ENCODE results near the gene MIA2. TPM values are rescaled to one million over a fixed set of nuclear protein-coding genes. Genes with fewer than 3 reads are reported as not detected.

MIA2 gene
- total RNA-seq, 1 experiment from 2014 or later = 11.8 TPM

DNA sequence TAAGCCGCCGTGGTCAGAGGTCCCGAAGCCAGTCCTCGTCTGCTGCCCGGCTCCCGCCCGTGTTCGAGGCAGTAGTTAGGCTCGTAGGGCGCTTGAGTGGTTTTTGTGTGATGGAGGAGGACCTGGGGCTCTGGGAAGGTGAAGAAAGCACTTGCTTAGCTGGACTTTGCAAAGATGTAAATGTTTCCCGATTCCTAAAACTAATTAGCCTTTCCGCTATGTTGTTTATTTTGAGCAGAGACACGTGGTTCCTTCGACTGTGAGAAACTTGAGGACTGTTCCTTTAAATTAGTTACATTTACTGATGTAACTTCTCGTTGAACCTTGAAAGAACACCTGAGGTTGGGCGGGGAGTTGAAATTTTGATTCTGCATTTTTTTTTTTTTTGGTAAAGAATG lies 33.9 kb downstream of the MIA2 start:
- DNase-seq = peak; percentile 37
- no peak; the same call in 1 of the 2 replicates for ATAC-seq
- Histone ChIP-seq H3K27me3 (ENCODE audit: low read length) (no peaks in the 10 kb centered on the region), H3K9ac (ENCODE audit: low read length) (peak overlapping the region; percentile 88), H3K4me3 (ENCODE audit: low read length) (peak overlapping the region; percentile 95), H3K79me2 (ENCODE audit: low read length) (peaks cover 60% of the 10 kb centered on the region), H2AFZ (ENCODE audit: low read length) (peak overlapping the region; percentile 80), H3K4me2 (ENCODE audit: low read length) (peak overlapping the region; percentile 88), H4K20me1 (ENCODE audit: low read length) (no peaks in the 10 kb centered on the region), H3F3A (ENCODE audit: low read length, unreplicated experiment) (no peaks in the 10 kb centered on the region), H3K9me2 (replicated peaks; ENCODE audit: low read length) (no peaks in the 10 kb centered on the region), H3K4me1 (ENCODE audit: insufficient read depth, low read length) (peaks cover 27% of the 10 kb centered on the region), H3K9me3 (ENCODE audit: low read length) (no peaks in the 10 kb centered on the region), H3K27ac (ENCODE audit: low read length) (peak overlapping the region; percentile 83), H3K36me3 (ENCODE audit: low read depth, low read length) (peaks cover 6% of the 10 kb centered on the region; the same call in 1 of the 2 replicates)
- ChIA-PET CTCF (no interaction called here), POLR2A (ENCODE audit: unreplicated experiment) (interaction anchor here (0.8 to 1.1 kb wide), 2 partner anchors 97 to 154 kb away, joined by 3 to 5 read pairs; partner anchors contain the start of genes GEMIN2 and TRAPPC6B)
- intact Hi-C loops (cut with micrococcal nuclease) = loop anchor here (1.0 kb wide), 4 partner anchors 49 to 165 kb away; partner anchors contain the start of genes FBXO33, SEC23A and TRAPPC6B
- TF ChIP-seq EZH2phosphoT487 (IDR thresholded peaks at IDR 0.05; ENCODE audit: borderline replicate concordance, low read length) = no peak
- TF ChIP-seq CTCF (conservative IDR thresholded peaks at IDR 0.05; ENCODE audit: low read depth, low read length) = no peak
- TF ChIP-seq EZH2 (IDR thresholded peaks at IDR 0.05; ENCODE audit: low read length, unreplicated experiment) = no peak
- BruUV-seq (replicated peaks) = no TSS peak

- CTCF ChIA-PET = interaction anchor here (0.6 kb wide), 1 partner anchor 145 kb away, joined by 3 read pairs; no protein-coding TSS in a partner anchor
- intact Hi-C loops (cut with micrococcal nuclease) = no loop called here
- peak; percentile 16 for DNase-seq
- H3K9me3 ChIP-seq (ENCODE audit: low read length) = no peaks in the 10 kb centered on the region
- peaks cover 27% of the 10 kb centered on the region for H3K4me1 ChIP-seq (ENCODE audit: insufficient read depth, low read length)
- H4K20me1 ChIP-seq (ENCODE audit: low read length) = no peaks in the 10 kb centered on the region
- peak overlapping the region; percentile 88 for H3K9ac ChIP-seq (ENCODE audit: low read length)
- H3K9me2 ChIP-seq (replicated peaks; ENCODE audit: low read length) = no peaks in the 10 kb centered on the region
- no peaks in the 10 kb centered on the region for H3K27me3 ChIP-seq (ENCODE audit: low read length)
- TF ChIP-seq EZH2phosphoT487 (IDR thresholded peaks at IDR 0.05; ENCODE audit: borderline replicate concordance, low read length) (no peak), EZH2 (IDR thresholded peaks at IDR 0.05; ENCODE audit: low read length, unreplicated experiment) (no peak), CTCF (conservative IDR thresholded peaks at IDR 0.05; ENCODE audit: low read depth, low read length) (no peak)
- no peak overlapping the region for H3K27ac ChIP-seq (ENCODE audit: low read length)
- peak overlapping the region; percentile 88 for H3K4me2 ChIP-seq (ENCODE audit: low read length)
- no peak for ATAC-seq
- POLR2A ChIA-PET (ENCODE audit: unreplicated experiment) = interaction anchor here (0.7 kb wide), 2 partner anchors 159 to 367 kb away, joined by 4 to 5 read pairs; no protein-coding TSS in a partner anchor
- H3K4me3 ChIP-seq (ENCODE audit: low read length) = peak overlapping the region; percentile 95
- no TSS peak for BruUV-seq (replicated peaks)
- no peak overlapping the region for H2AFZ ChIP-seq (ENCODE audit: low read length)
- H3K79me2 ChIP-seq (ENCODE audit: low read length) = peaks cover 68% of the 10 kb centered on the region
- no peaks in the 10 kb centered on the region for H3F3A ChIP-seq (ENCODE audit: low read length, unreplicated experiment)
- peaks cover 6% of the 10 kb centered on the region; the same call in 1 of the 2 replicates for H3K36me3 ChIP-seq (ENCODE audit: low read depth, low read length)
These were observed 34.7 kb downstream of the MIA2 start for GRCh38 chr14:39268393-39268792.

DNA sequence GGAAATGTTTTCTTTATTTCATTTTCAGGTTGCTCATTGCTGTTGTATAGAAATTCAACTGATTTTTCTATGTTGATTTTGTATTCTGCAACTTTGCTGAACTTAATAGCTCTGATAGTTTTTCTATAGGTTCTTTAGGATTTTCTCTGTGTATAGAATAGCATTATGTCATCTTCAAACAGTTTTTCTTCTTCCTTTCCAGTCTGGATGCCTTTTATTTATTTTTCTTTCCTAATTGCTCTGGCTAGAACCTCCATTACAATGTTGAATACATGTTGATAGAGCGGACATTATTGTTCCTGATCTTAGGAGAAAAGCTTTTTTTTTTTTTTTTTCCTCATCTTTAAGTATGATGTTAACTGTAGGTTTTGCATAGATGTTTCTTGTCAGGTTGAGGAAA lies 39.2 kb downstream of the MIA2 start:
- Histone ChIP-seq H3K79me2 (ENCODE audit: low read length) (peaks cover 92% of the 10 kb centered on the region), H3K4me3 (ENCODE audit: low read length) (no peak overlapping the region), H4K20me1 (ENCODE audit: low read length) (no peaks in the 10 kb centered on the region), H3K27ac (ENCODE audit: low read length) (no peak overlapping the region), H3K27me3 (ENCODE audit: low read length) (no peaks in the 10 kb centered on the region), H3K4me2 (ENCODE audit: low read length) (no peak overlapping the region), H3K9me3 (ENCODE audit: low read length) (no peaks in the 10 kb centered on the region), H3K4me1 (ENCODE audit: insufficient read depth, low read length) (peaks cover 21% of the 10 kb centered on the region), H3K36me3 (ENCODE audit: low read depth, low read length) (peaks cover 6% of the 10 kb centered on the region; the same call in 1 of the 2 replicates), H3K9ac (ENCODE audit: low read length) (no peak overlapping the region), H2AFZ (ENCODE audit: low read length) (no peak overlapping the region), H3F3A (ENCODE audit: low read length, unreplicated experiment) (no peaks in the 10 kb centered on the region), H3K9me2 (replicated peaks; ENCODE audit: low read length) (no peaks in the 10 kb centered on the region)
- CTCF ChIA-PET = no interaction called here
- DNase-seq = no peak
- BruUV-seq (replicated peaks) = no TSS peak
- POLR2A ChIA-PET (ENCODE audit: unreplicated experiment) = no interaction called here
- ATAC-seq = no peak
- intact Hi-C loops (cut with micrococcal nuclease) = no loop called here
- TF ChIP-seq EZH2 (IDR thresholded peaks at IDR 0.05; ENCODE audit: low read length, unreplicated experiment) = no peak
- TF ChIP-seq EZH2phosphoT487 (IDR thresholded peaks at IDR 0.05; ENCODE audit: borderline replicate concordance, low read length) = no peak
- no peak for TF ChIP-seq CTCF (conservative IDR thresholded peaks at IDR 0.05; ENCODE audit: low read depth, low read length)

Data from PC-3 (cell line).